Measurements from ENCODE around the gene FKBP4.
"Not testable (repeated sequence)": the region's sequence is repeated elsewhere in the genome, so short reads cannot be mapped to it uniquely, and the experiment has no call there.

Gene FKBP4

GRCh38 chr12:2794736-2795289 lies at the start of gene FKBP4:
Gene FKBP4, plus strand, starts transcription at chr12:2794970. Its CDS starts 170 bp downstream, at chr12:2795140.
- peak; percentile 36 to 41 for DNase-seq

DNA sequence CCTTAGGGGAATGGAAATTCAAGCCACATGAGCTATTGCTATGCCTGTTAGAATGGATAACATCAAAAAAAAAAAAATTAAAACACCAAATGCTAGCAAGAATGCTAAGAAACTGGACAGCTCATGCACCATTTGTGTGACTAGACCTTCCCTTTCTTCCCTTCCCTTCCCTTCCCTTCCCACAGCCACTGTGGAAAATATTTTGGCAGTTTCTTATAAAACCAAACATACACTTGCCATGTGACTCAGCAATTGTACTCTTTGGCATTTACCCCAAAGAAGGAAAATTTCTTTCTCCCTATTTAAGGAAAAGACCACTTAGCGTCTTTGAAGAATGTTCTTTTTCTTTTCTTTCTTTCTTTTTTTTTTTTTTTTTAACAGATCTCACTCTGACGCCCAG lies 49.1 kb upstream of the FKBP4 start:
- no peak for DNase-seq

GRCh38 chr12:2749580-2749979 lies 45.2 kb upstream of the FKBP4 start:
- DNase-seq: no peak

DNA sequence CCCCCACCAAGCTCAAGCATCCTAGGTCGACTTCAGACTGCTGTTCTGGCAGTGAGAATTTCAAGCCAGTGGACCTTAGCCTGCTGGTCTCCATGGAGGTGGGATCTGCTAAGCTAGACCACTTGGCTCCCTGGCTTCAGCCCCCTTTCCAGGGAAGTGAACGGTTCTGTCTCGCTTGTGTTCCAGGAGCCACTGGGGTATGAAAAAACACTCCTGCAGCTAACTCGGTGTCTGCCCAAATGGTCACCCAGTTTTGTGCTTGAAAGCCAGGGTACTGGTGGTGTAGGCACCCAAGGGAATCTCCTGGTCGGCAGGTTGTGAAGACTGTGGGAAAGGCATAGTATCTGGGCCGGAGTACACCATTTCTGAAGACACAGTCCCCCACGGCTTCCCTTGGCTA lies 44.6 kb upstream of the FKBP4 start:
- DNase-seq: no peak

DNA sequence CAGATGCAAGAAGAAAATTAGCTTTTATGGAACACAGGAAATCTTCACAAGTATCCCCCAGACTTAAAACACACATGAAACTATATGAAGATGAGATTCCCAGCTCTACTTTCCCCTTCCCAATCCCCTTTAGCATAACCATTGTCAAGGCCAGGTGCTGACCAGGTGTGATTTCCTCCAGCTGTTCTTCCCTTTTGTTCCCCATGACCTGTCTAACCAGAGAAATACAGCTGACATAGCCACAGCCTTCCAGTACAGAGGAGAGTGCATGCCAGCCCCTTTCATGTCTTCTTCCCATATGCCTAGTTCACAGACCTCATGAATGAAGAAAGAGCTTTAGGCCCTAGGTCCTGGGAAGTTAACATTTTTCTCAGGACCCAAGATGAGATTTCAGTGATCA lies 43.5 kb upstream of the FKBP4 start:
- DNase-seq: no peak

GRCh38 chr12:2751686-2752085 lies 43.1 kb upstream of the FKBP4 start:
- DNase-seq: no peak

DNA sequence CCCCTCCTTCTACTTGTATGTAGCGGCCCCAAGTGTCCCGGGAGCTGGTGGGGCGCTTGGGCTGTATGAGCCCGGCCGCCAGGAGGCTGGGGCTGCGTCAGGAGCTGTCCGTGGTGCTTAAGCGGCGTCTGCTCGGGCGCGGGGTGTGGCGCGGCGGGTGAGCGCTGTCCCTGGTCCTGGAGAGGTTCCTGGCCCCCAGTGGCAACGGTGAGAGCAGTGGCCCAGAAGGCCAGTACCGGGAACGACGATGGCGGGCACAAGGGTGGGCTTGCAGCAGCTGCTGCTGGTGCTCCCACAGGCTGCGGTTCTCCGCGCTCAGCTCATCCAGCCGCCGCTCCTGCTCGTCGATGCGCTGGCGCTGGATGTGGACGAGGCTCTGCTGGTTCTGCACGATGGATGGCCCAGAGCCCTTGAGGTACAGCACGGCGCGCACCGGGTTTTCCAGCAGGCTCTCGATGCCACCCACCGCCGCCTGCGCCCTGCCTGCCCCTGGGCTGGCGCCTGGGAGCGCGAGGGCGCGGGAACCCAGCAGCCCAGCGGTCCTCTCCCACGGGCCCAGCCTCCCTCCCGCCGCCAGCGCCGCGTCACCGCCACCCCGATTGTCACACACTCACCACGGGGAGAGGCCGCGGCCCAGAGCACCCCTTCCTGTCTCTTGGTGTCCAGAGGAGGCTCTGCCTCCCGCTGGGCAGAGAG lies 41.9 kb upstream of the FKBP4 start:
- DNase-seq: peak; percentile 41 to 73

- DNase-seq: no peak
Observed at GRCh38 chr12:2753536-2753935, 41.2 kb upstream of the FKBP4 start.

DNA sequence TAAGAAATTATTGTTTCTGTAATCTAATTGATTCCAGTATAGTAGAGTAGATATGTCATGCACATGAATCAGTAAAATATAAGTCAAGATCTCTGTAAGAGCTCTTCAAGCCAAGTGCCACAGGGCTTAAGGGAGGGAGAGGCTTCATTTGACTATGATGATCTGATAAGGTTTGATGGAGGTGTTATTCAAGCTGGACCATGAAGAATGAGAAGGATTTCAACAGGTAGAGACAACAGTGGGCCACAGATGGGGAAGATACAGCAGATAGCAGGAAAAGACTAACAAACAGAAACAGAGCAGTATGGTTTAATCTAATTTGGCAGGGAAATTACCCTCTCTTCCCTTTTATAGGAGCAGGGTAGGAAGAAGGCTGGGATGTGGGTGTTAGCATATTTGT lies 40.6 kb upstream of the FKBP4 start:
- DNase-seq: no peak

DNA sequence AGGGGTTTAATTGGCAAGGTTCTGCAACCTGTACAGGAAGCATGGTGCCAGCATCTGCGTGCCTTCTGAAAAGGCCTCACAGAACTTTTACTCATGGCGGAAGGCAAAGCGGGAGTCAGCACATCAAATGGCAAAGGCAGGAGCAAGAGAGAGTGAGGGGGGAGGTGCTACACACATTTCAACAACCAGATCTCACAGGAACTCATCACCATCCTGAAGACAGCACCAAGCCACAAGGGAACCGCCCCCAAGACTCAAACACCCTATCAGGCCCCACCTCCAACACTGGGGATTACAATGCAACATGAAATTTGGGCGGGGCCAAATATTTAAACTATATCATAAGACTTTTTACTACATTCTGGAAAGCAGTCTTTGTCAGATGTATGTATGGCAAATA lies 38.0 kb upstream of the FKBP4 start:
- DNase-seq: no peak

DNA sequence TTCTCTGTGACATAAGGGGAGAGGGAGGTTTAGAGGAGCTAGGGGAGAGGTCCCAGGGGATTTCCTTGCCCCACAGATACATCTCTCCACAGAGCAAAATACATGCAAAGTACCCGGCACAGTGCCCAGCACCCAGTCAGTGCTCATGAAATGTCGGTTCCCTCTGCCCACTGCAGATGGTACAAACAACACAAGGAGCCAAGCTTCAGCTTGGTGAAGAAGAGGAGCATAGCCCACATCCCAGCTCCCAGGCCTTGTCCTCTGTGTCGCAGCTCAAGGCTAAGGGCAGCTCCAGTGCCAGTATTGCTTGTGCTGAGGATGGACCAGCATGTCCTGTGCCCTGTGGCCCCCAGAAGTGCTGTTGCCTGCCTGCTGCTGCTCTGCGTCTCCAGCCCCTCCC lies 35.0 kb upstream of the FKBP4 start:
- no peak for DNase-seq

- DNase-seq: no peak
Observed at GRCh38 chr12:2764398-2764797, 30.4 kb upstream of the FKBP4 start.

DNA sequence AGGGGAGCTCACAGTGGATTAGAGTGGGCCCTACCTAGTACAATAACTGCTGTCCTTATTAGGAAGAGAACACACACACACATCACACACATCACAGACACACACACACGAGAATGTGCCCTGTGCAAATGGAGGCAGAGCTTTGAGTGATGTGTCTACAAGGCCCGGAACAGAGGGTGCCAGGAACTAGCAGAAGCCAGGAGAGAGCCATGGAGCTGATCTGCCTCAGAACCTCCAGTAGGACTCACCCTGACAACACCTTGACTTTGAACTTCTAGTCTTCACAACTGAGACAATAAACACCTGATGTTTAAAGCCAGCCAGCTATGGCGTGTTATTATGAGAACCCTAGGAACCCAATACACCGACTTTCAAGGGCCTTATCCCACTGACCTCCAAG lies 29.7 kb upstream of the FKBP4 start:
- DNase-seq: no peak

DNA sequence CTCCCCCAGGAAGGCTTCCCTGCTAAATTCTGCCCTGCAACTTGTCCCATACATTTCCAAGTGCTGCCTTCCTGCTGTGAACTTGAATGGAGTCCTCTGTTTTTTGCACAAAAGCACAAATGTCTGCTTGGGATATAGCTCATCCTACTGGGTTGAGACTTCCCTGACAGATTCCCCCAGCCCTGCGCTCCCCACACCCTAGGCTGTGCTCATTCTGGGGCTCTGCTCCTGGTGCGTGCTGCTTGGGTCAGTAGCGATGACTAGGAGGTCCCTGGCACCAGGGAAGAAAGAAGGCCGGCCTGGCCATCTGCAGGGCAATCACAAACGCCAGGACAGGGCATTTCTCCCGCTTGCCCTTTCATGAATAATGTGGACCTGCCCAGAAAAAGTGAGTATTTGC lies 29.2 kb upstream of the FKBP4 start:
- no peak for DNase-seq

DNA sequence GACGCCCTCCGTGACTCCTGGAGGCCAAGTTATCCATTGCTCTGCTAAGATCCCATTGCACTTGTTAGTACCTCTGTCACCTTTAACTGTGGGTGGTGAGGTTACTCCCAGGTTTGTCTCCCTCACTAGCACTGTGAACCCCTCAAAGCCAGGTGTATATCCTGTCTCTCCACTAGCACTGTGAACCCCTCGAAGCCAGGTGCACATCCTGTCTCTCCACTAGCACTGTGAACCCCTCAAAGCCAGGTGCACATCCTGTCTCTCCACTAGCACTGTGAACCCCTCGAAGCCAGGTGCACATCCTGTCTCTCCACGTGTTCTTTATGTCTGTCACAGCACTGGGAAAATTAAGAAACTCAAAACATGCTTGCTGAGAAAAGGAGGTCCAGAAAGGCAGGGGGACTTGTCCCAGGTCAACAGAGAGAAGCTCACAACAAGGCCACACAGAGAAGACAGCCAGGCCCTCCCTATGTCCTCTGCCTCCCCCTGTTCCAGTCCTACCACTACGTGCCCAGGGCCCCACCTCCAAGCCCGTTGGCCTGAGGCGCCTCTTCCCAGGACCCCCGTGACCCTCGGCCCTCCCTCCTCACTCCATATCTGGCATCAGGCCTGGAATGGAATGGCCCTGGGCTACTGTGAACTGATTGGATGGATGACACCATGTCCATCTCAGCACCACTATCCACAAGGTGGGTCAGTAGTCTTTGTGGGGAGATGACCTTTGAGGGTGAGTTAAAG lies 26.4 kb upstream of the FKBP4 start:
- no peak for DNase-seq

GRCh38 chr12:2769866-2770533 lies 24.8 kb upstream of the FKBP4 start:
- no peak for DNase-seq

DNA sequence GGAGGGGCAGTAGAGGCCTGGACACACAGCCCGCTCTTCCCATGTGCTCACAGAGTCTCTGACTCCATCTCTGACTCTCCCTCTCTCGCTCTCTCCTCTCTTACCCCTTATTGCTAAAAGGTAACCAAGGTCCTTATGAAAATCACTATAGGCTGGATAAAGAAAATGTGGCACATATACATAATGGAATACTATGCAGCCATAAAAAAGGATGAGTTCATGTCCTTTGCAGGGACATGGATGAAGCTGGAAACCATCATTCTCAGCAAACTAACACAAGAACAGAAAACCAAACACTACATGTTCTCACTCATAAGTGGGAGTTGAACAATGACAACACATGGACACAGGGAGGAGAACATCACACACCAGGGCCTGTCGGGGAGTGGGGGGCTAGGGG lies 24.2 kb upstream of the FKBP4 start:
- not testable (repeated sequence) for DNase-seq

- no peak for DNase-seq
Observed at GRCh38 chr12:2772370-2772769, 22.4 kb upstream of the FKBP4 start.

- DNase-seq: no peak
Observed at GRCh38 chr12:2773199-2773875, 21.4 kb upstream of the FKBP4 start.

DNA sequence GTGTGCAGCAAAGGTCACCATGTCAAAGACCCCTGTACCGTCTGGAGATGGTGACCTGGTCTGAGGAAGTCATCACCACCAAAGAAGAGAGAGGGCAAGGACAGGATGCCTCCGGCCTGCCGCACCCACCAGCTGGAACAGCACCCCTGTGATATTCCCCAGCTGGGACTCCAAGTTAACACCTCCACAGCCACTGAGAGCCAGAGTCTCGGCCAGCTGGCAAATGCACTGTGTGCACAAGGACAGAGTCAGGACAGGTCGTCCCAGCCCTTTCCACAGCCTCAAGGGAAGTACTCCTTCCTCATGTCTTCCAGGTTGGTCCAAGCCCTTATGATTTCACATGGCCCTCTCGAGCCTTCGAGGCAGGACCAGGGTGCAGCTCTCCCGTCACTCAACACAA lies 19.3 kb upstream of the FKBP4 start:
- no peak for DNase-seq

GRCh38 chr12:2776129-2776806 lies 18.5 kb upstream of the FKBP4 start:
- no peak for DNase-seq

DNA sequence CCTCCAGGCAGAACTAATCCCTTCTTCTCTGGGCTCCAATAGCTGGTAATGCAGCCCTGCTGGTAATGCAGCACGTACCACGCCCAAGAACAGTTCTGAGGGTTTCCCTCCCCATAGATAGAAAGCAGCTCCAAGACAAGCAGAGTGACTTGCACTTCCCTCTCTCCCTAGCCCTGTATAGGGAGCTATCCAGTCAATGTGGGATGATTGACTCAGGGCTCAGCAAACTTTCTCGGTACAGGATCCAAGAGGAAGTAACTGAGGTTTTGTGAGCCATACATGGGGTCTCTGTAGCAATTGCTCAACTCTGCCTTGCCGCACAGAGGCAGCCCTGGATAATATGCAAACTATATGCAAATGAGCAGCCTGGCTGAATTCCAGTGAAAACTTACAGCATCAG lies 15.5 kb upstream of the FKBP4 start:
- DNase-seq: no peak
